NCI-H524 treated with DMSO at 0.1 percent for 48 hours (cell line): ENCODE measurements around the gene EHMT2.

Experiments
- DNase-seq: peaks from one replicate; lab custom pipeline; 2025; lab: John Stamatoyannopoulos, UW

EHMT2 gene

DNA sequence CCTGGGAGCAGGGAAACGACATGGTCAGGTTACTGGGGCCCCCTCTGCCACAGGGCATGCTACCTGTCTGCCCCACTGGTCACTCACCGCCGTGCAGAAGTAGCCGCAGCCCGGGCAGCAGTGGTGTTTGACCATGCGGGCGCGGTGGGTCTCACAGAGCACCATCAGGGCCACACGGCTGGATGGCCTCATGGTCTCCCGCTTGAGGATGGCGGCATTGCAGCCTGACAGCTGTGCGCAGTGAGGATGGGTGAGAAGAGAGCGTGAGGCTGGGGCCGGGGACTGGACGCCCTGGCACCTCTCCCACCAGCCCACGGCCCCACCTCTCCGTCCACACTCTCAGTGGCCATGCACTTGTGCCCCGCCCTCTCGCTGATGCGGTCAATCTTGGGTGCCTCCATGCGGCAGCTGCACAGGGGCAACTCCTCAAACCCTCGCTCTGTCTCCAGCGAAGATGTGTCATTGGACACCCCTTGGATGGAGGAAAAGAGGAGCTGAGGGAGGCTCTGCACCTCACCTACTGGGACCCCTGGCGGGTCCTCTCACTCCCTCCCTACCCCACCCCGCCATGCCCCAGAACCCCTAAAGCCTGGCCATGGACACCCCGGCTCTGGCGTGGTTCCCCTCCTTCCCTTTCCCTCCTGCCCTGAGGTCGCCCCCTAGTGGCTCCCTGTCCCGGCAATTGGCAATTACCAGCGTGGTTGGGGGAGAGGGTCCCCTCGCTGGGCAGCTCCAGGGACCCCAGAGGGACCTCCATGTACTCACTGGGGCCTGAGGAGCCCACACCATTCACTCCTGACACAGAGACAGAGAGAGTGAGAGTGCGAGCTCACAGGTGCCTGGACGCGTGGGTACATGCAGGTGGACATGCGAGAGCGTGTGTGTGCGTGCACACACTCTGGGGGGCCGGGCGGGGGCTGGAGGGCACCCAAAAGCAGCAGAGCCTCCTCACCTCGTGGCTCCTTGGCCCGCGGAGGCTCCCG lies 8.9 kb downstream of the EHMT2 start:
- DNase-seq: no peak

DNA sequence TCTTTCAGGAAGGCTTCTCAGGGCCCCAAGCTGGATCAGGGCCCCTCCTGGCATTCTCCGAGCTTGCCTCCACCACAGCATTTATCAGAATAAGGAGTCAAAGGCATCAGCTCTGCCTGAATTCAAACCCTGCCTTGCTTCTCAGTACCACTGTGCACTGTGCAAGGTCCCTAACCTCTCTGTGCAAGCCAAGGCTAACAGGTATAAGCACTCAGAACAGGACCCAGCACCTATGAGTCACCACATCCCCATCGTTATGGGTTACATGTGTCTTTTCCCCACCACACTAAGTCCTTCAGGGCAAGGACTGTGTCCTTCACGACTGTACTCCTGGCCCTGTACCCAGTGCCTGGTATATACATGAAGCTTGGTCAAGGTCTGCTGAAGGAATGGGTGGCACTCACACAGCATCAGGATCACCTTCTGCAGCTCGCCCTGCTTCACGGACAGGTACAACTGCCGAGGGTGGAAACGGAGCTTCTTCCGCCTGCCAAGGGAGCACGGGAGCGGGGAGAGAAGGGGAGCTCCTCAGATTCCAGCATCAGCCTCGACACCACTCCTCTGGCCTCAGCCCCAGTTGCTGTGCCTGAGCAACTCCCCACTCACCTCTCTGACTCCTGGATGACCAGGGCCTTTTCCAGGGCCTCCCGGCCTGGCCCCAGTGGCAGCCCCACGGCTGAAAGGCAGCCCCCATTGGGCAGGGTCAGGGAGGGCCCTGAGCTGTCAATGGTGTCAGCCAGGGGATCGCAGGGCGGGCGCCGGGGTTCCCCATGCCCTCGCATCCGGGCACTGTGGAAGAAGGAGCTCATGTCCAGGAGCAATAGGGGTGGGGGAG lies 10.1 kb downstream of the EHMT2 start:
- DNase-seq: no peak

DNA sequence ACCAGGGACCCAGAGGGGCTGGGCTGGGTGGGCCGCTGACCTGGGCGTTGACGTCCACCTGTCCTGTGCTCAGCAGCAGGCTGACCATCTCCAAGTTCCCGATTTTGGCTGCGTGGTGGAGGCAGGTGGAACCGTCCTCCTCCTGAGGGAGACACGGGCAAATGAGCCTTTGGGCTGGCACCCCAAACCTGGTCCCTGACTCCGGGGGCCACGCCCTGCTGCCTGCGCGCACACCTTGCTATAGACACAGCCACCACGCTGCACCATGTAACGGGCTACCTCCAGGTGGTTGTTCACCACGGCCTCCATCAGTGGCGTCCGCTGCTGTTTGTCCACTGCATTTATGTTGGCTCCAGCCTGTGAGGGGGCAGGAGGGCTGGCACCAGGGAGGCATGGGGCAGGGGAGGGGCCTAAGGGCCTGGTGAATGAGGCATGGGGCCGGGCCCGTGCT lies 10.9 kb downstream of the EHMT2 start:
- no peak for DNase-seq

DNA sequence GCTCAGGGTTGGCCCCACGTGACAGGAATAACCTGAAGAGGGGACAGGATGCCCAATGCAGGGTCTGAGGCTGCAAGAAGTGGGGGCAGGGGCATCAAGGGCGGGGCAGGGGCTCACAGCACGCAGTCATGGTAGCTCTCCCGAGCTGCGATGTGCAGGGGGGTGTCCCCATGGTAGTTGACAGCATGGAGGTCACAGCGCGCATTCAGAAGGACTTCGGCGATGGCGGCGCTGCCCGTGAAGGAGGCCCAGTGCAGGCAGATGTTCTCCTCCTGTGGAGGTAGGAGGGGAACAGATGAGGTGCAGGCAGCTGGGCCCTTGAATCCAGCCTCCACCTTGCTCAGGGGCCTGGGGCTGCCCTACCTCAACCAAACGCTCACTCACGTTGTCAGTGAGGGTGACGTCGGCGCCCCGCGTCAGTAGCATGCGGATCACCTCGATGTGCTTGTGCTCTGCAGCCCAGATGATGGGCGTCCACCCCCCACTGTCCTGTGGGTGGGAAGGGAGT lies 12.9 kb downstream of the EHMT2 start:
- no peak for DNase-seq

DNA sequence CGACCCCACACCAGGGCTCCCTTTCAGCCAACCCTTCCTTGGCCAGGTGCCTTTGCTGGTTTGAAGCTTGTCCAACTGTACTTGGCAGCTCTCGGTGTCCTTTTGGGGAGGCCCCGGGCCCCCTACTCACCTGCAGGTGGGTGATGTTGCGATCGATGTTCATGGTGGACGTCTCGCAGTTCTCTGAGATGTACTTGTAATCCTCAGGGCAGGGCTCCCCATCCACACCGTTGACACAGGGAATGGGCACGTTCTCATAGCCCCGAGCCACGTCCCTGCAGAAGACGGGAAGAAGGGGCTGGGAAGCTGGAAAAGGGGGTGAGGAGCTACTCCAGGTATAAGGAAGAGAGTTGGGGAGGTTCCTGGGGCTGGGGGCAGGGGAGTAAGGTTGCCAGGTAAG lies 13.8 kb downstream of the EHMT2 start:
- no peak for DNase-seq

DNA sequence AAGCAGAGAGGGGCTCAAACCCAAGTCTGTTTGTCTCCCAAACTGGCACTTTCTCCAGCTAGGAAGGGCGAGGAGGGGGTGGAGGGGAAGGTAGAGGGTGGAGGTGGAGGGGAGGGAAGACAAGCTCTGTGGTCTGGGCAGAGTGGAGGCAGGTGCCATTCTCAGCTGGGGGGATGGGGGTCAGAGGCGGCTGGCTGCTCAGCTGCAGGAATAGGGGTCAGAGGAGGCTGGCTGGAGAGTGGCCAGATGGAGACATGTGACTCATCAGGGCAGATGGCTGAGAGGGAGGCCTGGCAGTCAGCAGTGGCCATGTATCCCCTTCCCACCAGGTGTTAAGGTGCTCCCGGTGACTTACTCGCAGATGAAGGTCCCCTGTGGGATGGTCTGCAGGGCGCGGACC lies 15.2 kb downstream of the EHMT2 start:
- no peak for DNase-seq

DNA sequence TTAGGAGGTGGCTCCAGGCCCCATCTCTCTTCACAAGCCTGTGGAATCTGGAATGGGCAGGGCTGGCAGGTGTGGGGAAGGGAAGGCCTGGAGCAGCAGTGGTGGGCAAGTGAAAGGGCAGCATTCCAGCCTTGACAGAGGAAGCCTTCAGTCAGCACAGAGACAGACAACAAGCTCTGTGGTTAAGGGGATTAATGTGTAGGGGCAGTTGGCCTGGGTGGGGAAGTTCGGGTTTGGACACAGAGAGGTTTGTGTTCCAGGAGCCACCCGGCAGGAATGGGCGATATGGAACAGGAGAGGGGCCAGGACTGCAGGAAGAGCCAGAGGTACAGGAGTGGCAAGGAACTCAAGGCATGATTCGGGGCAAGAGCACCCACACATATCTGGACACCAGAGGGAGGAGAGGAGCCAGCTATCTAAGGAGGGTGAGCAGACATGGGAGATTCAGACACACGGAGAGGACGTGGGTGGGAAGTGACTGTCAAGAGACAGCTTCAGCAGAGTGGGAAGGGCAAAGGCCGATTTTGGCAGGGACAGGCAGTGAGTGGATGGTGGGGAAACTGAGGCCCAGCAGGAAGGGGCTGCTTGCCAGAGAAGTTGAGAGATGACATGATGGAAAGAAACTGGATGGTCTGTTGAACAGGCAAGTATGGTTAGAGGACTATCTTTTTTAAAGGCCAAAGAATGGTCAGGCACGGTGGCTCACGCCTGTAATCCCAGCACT lies 16.2 kb downstream of the EHMT2 start:
- DNase-seq: no peak

DNA sequence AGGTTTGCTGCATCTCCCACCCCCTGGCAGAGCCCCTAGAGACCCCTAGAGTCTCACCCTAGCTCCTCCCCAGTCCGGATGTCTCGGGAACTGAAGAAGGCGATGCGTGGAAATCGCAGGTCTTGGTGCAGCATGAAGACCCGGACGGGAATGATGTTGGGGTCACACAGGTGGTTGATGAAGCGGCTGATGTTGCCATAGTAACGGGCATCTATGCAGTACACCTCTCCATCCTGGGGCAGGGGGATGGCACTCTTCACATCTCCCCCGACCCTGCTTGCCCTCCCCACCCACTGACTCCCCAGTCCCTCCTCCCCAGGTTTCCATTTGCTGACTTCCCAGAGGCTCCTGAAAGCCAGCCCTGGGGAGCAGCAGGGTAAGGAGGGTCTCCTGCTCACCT lies 16.9 kb downstream of the EHMT2 start:
- no peak for DNase-seq

DNA sequence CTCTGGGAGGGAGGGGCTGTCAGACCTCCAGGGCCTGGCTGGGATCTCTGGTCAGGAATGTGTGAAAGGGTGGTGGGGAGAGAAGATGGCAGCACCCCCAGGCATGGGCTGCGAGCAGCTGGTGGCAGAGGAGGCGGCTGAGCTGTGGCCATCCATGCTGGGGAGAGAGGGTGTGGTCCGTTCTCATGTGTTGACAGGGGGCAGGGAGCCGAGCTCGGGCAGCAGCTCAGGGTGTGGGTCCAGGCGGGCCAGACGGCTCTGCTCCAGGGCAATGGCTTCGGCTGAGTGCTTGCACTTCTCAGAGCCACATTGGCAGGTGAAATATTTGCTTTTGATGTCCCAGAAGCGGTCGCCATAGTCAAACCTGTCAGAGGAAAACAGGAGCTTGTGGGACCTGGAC lies 17.6 kb downstream of the EHMT2 start:
- no peak for DNase-seq

DNA sequence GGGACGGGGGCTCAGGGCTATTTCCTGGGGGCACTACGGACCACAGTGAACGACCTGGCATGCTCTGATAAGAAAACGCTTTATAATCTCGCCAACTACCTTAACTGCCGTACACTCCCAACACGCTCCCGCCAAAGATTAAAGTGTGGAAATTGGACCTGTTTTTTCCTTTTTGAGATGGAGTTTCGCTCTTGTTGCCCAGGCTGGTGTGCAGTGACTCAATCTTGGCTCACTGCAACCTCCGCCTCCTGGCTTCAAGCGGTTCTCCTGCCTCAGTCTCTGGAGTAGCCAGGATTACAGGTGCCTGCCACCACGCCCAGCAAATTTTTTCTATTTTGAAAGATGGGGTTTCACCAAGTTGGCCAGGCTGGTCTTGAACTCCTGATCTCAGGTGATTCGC lies 18.4 kb downstream of the EHMT2 start:
- DNase-seq: no peak

DNA sequence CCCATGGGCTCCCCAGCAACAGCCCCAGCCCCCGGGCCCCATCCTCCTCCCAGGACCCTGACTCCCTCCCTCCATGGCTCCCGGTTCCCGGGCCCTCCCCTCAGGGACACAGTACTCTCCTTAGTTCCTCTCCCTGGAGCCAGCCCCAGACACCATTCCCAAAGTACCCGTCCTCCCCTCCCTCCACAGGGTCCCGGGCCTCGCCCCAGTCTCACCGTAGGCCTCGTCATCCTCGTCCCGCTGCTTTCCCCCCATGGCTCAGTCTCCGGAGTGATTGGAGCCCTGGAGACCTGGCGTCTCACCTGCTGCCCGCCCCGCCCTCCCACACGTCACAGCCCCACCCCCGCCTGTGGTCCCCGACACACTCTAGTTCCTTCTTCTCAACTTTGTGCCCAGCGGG lies 18.8 kb downstream of the EHMT2 start, which contains the start of gene SLC44A4:
Gene SLC44A4 (minus strand): TSS at position 272 of the 400 bp plus-strand sequence. CDS start 17 bp downstream, at position 255.
- DNase-seq: no peak

DNA sequence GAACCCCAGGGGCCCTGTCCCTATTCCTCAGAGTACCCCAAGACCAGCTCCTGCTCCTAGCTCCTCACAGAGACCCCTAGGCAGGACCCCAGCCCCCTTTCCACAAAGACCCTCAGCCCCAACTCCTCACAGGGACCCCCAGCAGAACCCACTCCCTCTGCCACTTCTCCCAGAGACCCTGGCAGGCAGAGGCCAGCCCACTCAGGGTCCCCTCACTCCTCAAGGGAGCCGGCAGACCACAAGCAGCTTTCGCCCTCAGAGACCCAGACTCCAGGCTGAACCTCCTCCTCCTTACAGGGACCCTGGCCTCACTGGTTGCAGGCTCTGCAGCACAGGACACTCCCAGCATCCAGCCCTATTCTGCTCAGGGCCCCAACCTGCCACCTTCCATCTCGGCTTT lies 19.3 kb downstream of the EHMT2 start:
- no peak for DNase-seq

DNA sequence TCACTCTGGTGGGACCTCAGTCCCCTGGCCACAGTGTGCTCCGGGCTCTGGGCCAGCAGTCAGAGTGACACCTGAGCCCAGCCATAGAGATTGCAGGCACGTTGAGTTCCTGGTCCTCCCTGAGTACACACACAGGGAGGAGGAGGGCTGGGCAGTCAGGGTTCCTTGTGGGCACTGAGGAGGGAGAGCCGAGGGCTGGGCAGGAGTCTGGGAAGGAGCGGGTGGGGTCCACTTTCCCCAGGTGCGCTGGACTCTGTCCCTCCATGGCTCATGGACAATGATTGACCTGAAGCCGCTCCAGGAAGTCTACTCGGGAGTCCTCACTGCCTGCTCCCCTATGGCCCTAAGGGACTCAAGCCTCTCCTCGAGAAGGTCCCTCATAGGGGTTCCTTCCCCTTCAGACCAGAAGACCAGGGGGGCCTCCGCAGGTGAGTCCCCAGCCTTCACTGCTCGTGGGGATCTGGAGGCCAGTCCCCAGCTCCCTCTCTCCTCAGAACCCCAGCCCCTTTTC lies 19.8 kb downstream of the EHMT2 start:
- no peak for DNase-seq

DNA sequence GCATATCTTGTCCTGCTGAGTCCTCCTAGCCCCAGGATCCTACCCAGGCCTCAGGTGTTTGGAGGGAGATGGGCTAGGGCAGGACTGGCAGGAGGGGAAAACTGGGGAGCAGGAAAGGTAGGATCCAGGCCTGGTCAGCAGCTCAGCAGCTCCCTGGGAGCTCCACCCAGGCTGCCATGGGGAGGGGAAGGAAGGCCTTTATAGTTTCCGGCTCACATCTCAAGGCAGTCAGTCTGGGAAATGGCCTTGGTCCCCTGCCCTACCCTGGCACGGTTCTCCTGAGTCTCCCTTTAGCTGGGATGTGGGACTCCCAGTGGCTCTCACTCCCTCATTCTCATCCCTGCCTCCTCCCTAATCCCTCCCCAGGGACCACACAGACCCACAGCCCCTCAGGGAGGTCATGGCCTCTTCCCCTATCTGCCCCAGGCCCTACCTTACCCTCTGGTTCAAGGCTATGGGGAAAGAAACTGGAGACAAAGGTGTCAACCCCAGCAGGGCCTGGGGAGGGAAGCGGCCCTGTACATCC lies 20.3 kb downstream of the EHMT2 start:
- DNase-seq: no peak

DNA sequence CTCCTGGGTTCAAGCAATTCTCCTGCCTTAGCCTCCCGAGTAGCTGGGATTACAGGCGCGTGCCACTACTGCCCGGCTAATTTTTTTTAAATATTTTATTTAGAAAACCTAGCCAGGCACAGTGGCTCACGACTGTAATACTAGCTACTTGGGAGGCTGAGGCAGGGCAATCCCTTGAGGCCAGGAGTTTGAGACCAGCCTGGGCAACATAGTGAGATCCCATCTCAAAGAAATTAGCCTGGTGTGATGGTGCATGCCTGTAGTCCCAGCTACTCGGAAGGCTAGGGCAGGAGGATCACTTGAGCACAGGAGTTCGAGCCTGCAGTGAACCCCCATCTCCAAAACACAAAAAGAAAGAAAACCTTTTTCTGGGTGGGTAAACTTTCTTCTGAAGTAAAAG lies 21.1 kb downstream of the EHMT2 start:
- DNase-seq: no peak

DNA sequence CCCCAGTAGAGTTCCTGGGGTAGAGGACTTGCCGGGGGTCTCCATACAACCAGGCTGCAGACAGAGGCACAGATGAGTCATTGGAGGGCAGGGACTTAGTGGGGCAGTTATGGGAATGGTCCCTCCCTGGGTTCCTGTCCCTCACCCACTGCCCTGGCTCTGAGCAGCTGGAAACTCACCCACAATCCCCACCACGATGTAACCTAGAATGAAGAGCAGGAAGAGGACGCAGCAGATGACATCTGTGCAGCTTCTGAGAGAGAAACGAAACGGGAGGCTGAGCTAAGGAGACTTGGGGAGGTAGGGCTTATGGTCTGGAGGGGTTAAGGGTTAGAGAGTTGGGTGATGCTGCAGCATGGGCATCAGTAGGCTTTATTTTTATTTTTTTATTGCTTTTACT lies 21.6 kb downstream of the EHMT2 start:
- DNase-seq: no peak

DNA sequence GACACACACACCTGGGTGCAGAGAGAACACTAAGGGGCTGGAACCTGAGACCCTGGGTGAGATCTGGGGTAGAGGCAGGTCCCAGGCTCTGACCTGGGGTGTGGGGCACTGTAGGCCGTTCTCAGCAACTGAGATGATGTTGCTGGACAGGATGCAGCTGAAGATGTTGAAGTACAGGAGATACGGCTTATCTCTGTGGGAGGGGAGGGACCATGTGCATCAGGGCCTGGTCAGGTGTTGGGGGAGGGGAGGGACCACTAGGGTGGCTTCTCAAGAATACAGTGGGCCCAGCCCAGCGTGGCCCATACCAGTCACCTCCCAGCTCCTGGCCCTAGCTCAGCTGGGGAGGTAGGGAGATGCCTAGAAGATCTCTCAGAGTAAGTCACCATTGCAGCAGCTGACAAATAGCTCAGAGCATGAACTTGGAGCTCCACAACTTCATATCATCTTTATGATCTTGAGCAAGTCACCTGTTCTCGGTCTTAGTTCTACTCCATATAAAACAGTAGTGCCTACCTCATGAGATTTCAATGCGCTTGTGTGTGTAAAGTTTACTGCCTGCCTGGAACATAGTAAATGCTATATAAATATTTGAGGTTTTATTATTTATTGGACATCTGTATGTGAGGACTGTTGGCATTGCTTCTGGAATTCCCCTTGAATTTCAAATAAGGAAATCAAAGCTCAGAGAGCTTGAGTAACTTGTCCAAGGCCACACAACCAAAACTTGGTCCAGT lies 22.5 kb downstream of the EHMT2 start:
- no peak for DNase-seq

DNA sequence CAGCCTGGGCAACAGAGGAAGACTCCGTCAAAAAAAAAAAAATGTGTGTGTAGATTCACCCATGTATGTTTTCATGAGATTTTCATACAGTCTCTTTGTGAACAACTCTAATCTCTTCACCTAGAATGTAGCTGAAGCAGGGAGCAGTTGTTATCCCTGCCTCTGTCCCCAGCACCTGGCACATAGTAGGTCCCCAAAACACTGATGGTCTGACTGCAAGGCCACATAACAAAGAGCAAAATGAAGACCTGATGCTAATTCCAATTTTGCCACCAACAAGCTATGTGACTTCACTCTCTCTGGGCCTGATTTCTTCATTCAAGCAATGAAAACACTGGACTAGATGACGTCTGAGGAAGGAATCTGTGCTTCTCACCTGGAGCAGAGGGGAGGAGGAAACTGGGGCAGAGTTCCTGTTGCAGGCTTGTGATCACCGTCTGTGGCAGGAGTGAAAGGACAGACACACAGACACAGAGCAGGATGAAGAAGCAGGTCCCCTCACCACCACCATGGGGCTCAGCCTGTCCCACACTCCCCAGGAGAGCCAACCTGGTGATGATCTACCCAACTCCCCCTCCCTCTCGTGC lies 23.3 kb downstream of the EHMT2 start:
- DNase-seq: no peak

DNA sequence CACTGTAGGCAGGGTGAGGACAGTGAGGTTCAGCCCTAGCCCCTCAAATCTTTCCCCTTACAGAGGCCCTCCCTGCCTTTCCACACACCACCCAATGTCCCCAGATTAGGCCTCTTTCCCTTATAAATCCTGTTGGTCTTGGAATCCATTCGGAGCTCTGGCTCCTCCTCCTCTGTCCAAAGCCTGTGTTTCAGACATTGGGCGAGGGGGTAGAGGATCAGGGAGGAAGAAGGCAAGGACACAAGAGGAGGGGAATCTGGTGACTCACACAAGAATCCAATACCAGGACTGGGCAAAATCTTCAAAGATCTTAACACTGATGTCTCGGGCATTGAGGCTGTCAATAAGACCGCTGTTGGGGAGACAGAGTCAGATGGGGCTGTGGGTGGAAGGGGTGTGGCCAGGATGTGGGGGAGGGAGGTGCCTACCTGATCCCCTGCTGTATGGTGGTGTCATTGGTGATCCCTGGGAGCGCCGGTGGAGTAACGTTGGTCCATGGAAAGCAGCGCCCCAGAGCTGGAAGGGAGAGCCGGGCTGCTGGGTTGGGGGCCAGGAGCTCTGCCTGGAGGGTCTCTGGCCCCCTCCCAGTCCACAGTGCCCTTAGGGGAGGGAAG lies 26.3 kb downstream of the EHMT2 start:
- no peak for DNase-seq

DNA sequence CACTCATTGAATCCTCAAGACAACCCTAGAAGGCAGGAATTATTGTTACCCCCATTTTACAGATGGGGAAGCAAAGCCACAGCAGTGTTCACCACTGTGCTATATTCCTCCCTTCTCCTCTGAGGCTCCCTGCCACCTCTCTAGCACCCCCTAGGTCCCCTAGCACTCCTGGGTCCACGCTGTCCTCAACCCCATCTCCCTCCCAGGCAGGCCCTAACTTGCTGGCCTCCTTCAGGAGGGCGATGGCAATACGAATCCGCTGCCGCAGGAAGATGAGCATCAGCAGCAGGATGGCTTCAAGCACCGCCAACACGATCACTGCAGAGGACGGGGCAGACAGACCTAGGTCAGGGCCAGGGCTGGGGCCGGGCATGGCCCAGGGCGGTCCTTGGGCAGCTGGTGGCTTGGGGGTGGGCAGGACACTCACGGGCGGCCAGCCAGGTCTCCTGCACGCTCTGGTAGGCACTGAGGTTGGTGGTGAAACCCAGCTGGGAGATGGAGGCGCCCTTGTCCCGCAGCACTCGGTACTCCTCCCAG lies 27.0 kb downstream of the EHMT2 start:
- no peak for DNase-seq
